ENCODE measurements around the gene C16orf87.

C16orf87 gene

GRCh38 chr16:46757339-46758050 lies 73.5 kb downstream of the C16orf87 start:
- no peak for DNase-seq (ENCODE audit: low read depth in 2 of 3, low spot score in 2 of 3)

DNA sequence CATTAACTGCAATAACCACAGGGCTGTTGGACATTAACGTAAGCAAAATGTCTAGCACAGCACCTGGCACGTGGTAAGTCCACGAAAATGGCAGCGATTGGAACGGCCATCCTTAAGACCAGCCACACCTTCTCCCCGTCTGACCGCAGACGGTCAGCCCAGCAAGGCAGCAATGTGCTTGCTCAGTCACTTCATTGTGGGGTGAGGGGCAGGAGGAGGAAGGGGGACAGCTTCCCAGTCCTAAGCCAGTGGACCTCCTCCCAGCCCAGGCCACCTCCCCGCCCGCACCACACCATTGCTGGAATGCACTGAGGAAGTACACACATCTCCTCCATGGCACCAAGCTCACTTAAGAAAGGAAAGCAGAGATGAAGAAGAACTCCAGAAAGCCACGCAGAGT lies 74.2 kb downstream of the C16orf87 start:
- no peak for DNase-seq (ENCODE audit: low read depth in 2 of 3, low spot score in 2 of 3)

DNA sequence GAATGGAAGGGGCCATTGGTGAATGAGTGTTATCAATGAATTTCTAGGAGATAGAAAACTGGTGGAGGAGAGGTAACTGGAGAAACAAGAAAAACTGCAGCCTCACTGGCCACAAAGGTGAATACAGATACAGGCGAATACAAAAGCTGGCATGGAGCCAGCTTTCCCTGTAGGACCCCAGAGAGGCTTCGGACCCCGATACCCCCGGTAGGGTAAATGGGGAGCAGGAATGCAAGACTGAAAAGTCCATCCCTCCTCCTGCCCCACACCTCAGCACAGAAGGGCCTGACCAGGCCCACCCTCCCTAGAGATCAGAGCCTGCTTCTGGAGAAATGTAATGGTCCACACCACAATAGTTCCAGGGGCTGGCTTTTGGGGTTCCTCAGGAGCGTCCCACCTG lies 78.0 kb downstream of the C16orf87 start:
- no peak for DNase-seq (ENCODE audit: low read depth in 2 of 3, low spot score in 2 of 3)

DNA sequence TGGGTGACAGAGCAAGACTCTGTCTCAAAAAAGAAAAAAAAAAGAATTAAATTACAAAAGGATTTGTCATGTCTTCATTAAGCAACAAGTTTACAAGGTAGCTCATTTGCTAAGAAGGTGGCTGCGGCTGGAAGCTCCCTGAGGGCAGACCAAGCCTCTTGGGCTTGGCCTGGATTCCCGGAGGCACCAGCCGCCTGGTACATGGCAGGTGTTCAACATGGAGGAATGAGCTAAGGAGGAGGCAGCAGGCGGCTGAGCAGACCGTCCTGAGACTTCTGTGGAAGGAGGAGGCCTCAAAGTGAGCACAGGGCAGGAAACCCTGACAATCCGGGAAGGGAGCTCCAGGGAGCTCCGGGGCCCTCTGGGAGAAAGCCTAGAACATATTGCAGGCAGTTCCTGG lies 79.6 kb downstream of the C16orf87 start:
- DNase-seq (ENCODE audit: low read depth in 2 of 3, low spot score in 2 of 3), result no peak

GRCh38 chr16:46748775-46749705 lies 81.9 kb downstream of the C16orf87 start:
- DNase-seq (ENCODE audit: low read depth in 2 of 3, low spot score in 2 of 3), result no peak

DNA sequence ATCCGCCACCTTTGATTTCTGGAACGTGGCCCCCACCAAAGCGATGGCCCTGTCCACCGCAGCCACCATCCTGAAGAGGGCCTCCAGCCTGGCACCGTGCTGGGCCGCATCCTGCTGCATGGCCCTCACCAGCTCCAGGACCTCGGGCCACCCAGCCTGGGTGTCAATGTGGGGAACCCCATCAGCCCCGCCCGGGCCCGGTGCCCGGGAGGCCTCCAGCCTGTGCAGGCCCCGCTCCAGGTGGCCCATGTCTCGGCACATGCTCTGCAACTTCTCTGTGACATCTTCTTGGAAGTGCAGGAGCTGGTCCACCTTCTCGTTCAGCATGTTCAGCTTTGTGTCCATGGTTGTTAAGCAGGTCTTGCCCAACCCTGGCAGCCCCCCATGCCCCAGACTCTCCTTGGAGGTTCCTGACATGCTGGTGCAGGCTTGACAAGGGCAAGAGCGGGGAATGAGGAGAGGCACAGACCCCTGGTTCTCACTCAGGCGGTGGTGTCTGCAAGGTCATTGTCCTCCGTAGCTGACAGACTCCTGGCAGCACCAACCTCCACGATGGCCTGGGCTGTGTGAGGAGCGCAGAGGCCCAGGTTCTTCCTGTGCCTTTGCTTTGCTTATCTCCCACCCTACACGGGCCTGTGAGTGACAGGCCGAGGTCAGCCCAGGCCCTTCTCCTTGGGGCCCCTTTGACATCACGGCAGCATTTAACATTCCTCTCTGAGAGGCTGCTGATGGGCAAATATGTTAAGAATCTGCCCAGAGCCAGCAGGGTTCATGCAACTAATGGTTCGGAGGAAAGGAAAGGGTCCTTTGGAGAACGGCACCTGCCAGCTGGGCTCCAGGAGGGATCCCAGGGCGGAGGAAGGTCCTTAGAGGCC lies 83.0 kb downstream of the C16orf87 start, which contains the start of gene MYLK3:
TSS of gene MYLK3 (minus strand) at position 568 of the 875 bp plus-strand sequence. CDS start at position 417, 151 bp downstream.
- no peak for DNase-seq (ENCODE audit: low read depth in 2 of 3, low spot score in 2 of 3)

DNA sequence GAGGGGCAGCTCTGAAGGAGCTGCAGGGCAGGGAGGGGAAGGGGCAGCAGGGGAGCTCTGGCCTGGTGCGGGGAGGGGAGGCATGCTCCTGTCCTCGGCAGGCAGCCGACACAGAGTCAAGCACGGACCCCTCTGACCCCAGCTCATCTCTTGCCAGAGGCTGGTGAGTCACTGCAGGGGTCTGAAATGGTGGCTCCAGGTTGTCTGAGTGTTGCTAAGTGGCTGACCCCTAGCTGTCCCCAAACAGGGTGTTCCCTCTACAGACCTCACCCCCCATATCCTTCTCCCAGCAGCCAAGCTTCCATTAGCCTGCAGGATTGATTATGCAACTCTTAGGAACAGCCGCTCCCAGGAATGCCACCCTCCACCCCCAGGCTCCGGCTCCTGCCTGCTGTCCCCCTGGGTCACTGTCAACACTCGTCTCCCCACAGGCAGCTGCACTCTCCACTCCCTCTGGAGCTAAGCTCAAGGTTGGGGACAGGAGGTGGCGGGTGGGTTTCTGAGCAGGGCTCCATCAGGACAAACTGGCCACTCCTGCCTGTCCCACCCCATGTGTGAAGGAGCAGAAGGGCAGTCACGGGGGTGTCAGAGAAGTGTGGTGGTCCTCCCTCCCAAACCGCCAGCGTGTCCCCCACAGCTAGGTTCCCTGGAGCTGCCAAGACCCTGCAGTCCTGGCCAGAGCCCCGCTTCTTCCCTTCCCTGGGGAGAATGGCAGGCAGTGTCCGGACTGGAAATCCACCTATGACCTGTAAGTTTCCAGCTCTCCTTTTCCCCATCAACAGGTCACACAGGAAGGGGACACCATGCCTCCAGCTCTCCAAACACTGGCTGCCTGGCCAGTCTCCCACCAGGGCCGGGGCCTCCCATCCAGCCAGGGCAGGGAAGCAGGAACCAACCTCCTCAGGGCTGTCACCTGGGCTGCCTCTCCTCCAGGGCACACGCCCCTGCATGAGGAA lies 83.9 kb downstream of the C16orf87 start:
- DNase-seq (ENCODE audit: low read depth in 2 of 3, low spot score in 2 of 3), result no peak
